WTC11 (cell line): ENCODE results near the gene SYNDIG1. TPM values are rescaled to one million over a fixed set of nuclear protein-coding genes. Genes with fewer than 3 reads are reported as not detected.

Experiments used
- ATAC-seq: fragments of 200-7000 bp; cut with Tn5 transposase; 2 replicates; pipeline ENCODE4 v1.10.0; 2021; ENCODE audit warnings: mild to moderate bottlenecking, moderate library complexity
- CTCF ChIA-PET: fragments of 300-600 bp; sonication (Branson Sonifier 250); formaldehyde crosslinking; loops from one replicate; lab custom pipeline; 2021; ENCODE audit warnings: antibody characterized with exemption; lab: Charles Lee
- POLR2A ChIA-PET: fragments of 350-600 bp; sonication (Branson Sonifier 250); formaldehyde crosslinking; loops from one replicate; lab custom pipeline; 2021; ENCODE audit warnings: antibody characterized with exemption; lab: Charles Lee
- DNase-seq: peaks from one replicate; pipeline ENCODE4 v3.0.0; 2021; ENCODE audit warnings: low spot score
- H3K27ac Mint-ChIP-seq: 2 replicates; pipeline ENCODE4 v1.8.0; 2021; ENCODE audit warnings: mixed read lengths
- H3K27me3 Mint-ChIP-seq: 2 replicates; pipeline ENCODE4 v1.8.0; 2021; ENCODE audit warnings: low read depth, mild to moderate bottlenecking, moderate library complexity, mixed read lengths
- H3K36me3 Mint-ChIP-seq: 2 replicates; pipeline ENCODE4 v1.8.0; 2021; ENCODE audit warnings: mixed read lengths
- H3K4me1 Mint-ChIP-seq: 2 replicates; pipeline ENCODE4 v1.8.0; 2022; ENCODE audit warnings: mixed read lengths
- H3K4me3 Mint-ChIP-seq: 2 replicates; pipeline ENCODE4 v1.8.0; 2021; ENCODE audit warnings: mild to moderate bottlenecking, moderate library complexity, mixed read lengths
- H3K9me3 Mint-ChIP-seq: 2 replicates; pipeline ENCODE4 v1.8.0; 2021; ENCODE audit warnings: mixed read lengths
- CREB1 ChIP-seq: sonication (generic); formaldehyde crosslinking; IDR thresholded peaks from 2 replicates; pipeline ENCODE4 v1.8.0; 2023; ENCODE audit warnings: mild to moderate bottlenecking, missing genetic modification reagents
- ERG ChIP-seq: fragments of 250-450 bp; sonication (Bioruptor Pico); IDR thresholded peaks from 2 replicates; pipeline ENCODE4 v1.8.0; 2021; ENCODE audit warnings: mild to moderate bottlenecking
- FOXK1 ChIP-seq: sonication (generic); formaldehyde crosslinking; IDR thresholded peaks from 2 replicates; pipeline ENCODE4 v1.8.0; 2022; ENCODE audit warnings: mild to moderate bottlenecking, moderate library complexity, missing genetic modification reagents
- GABPB1 ChIP-seq: sonication (generic); formaldehyde crosslinking; IDR thresholded peaks from 2 replicates; pipeline ENCODE4 v1.8.1; 2023; ENCODE audit warnings: mild to moderate bottlenecking, missing genetic modification reagents
- HMGA2 ChIP-seq: fragments of 250-450 bp; sonication (Bioruptor Pico); IDR thresholded peaks from 2 replicates; pipeline ENCODE4 v1.4.0; 2021; ENCODE audit warnings: mild to moderate bottlenecking, moderate library complexity
- MYBL2 ChIP-seq: sonication (generic); formaldehyde crosslinking; IDR thresholded peaks from 2 replicates; pipeline ENCODE4 v1.8.1; 2023; ENCODE audit warnings: mild to moderate bottlenecking, moderate library complexity, missing genetic modification reagents
- NFE2L1 ChIP-seq: sonication (generic); formaldehyde crosslinking; IDR thresholded peaks from 2 replicates; pipeline ENCODE4 v1.8.1; 2023; ENCODE audit warnings: missing genetic modification reagents
- OVOL2 ChIP-seq: fragments of 250-450 bp; sonication (Bioruptor Pico); IDR thresholded peaks from 2 replicates; pipeline ENCODE4 v1.9.0; 2021; ENCODE audit warnings: mild to moderate bottlenecking, borderline replicate concordance
- PRDM15 ChIP-seq: sonication (generic); formaldehyde crosslinking; IDR thresholded peaks from 2 replicates; pipeline ENCODE4 v1.8.0; 2022; ENCODE audit warnings: missing genetic modification reagents
- SP1 ChIP-seq: sonication (generic); formaldehyde crosslinking; conservative IDR thresholded peaks from 2 replicates; pipeline ENCODE4 v1.8.1; 2022; ENCODE audit warnings: missing genetic modification reagents
- ZBTB21 ChIP-seq: sonication (generic); formaldehyde crosslinking; IDR thresholded peaks from 2 replicates; pipeline ENCODE4 v1.8.1; 2023; ENCODE audit warnings: mild to moderate bottlenecking, missing genetic modification reagents, borderline replicate concordance
- ZNF232 ChIP-seq: sonication (generic); formaldehyde crosslinking; IDR thresholded peaks from 2 replicates; pipeline ENCODE4 v1.8.0; 2022; ENCODE audit warnings: mild to moderate bottlenecking, missing genetic modification reagents
- ZNF281 ChIP-seq: sonication (generic); formaldehyde crosslinking; IDR thresholded peaks from 2 replicates; pipeline ENCODE4 v1.8.0; 2023; ENCODE audit warnings: mild to moderate bottlenecking, missing genetic modification reagents
- ZNF416 ChIP-seq: fragments of 250-450 bp; sonication (Bioruptor Pico); IDR thresholded peaks from 2 replicates; pipeline ENCODE4 v1.9.0; 2021; ENCODE audit warnings: mild to moderate bottlenecking, inconsistent platforms
- total RNA-seq: library from RNA; stranded (reverse); gene quantifications from 3 replicates; pipeline ENCODE4 v1.2.3, GENCODE V29; 2021
- TF ChIP-seq, protein P1 (sequence below): fragments of 250-450 bp; sonication (Bioruptor Pico); IDR thresholded peaks from 2 replicates; pipeline ENCODE4 v1.9.0; 2021; ENCODE audit warnings: mild to moderate bottlenecking
- TF ChIP-seq, protein P2 (sequence below): fragments of 250-450 bp; sonication (Bioruptor Pico); IDR thresholded peaks from 2 replicates; pipeline ENCODE4 v1.9.0; 2021; ENCODE audit warnings: mild to moderate bottlenecking, borderline replicate concordance
- TF ChIP-seq, protein P3 (sequence below): sonication (generic); formaldehyde crosslinking; IDR thresholded peaks from 2 replicates; pipeline ENCODE4 v1.8.0; 2022; ENCODE audit warnings: mild to moderate bottlenecking, missing genetic modification reagents
- TF ChIP-seq, protein P4 (sequence below): sonication (generic); formaldehyde crosslinking; IDR thresholded peaks from 2 replicates; pipeline ENCODE4 v1.8.0; 2023; ENCODE audit warnings: missing genetic modification reagents

The SYNDIG1 gene
- total RNA-seq, 1 experiment from 2014 or later, result 6.4 TPM

GRCh38 chr20:24580006-24580405 lies 110.6 kb downstream of the SYNDIG1 start:
- no peaks in the 10 kb centered on the region for H3K4me1 Mint-ChIP-seq
- ChIA-PET CTCF (no interaction called here), POLR2A (no interaction called here)
- ATAC-seq (no peak), DNase-seq (no peak)
- H3K36me3 Mint-ChIP-seq, result no peaks in the 10 kb centered on the region
- H3K9me3 Mint-ChIP-seq, result no peaks in the 10 kb centered on the region
- no peak overlapping the region for H3K4me3 Mint-ChIP-seq
- H3K27me3 Mint-ChIP-seq, result no peaks in the 10 kb centered on the region
- no peak for TF ChIP-seq ZBTB21 (CRISPR knock-in tag)
- TF ChIP-seq OVOL2 (CRISPR knock-in tag), result no peak
- TF ChIP-seq, protein P1, sequence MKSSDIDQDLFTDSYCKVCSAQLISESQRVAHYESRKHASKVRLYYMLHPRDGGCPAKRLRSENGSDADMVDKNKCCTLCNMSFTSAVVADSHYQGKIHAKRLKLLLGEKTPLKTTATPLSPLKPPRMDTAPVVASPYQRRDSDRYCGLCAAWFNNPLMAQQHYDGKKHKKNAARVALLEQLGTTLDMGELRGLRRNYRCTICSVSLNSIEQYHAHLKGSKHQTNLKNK (CRISPR knock-in tag), result no peak
- TF ChIP-seq MYBL2 (CRISPR knock-in tag), result no peak
- TF ChIP-seq, protein P2, sequence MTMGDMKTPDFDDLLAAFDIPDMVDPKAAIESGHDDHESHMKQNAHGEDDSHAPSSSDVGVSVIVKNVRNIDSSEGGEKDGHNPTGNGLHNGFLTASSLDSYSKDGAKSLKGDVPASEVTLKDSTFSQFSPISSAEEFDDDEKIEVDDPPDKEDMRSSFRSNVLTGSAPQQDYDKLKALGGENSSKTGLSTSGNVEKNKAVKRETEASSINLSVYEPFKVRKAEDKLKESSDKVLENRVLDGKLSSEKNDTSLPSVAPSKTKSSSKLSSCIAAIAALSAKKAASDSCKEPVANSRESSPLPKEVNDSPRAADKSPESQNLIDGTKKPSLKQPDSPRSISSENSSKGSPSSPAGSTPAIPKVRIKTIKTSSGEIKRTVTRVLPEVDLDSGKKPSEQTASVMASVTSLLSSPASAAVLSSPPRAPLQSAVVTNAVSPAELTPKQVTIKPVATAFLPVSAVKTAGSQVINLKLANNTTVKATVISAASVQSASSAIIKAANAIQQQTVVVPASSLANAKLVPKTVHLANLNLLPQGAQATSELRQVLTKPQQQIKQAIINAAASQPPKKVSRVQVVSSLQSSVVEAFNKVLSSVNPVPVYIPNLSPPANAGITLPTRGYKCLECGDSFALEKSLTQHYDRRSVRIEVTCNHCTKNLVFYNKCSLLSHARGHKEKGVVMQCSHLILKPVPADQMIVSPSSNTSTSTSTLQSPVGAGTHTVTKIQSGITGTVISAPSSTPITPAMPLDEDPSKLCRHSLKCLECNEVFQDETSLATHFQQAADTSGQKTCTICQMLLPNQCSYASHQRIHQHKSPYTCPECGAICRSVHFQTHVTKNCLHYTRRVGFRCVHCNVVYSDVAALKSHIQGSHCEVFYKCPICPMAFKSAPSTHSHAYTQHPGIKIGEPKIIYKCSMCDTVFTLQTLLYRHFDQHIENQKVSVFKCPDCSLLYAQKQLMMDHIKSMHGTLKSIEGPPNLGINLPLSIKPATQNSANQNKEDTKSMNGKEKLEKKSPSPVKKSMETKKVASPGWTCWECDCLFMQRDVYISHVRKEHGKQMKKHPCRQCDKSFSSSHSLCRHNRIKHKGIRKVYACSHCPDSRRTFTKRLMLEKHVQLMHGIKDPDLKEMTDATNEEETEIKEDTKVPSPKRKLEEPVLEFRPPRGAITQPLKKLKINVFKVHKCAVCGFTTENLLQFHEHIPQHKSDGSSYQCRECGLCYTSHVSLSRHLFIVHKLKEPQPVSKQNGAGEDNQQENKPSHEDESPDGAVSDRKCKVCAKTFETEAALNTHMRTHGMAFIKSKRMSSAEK (CRISPR knock-in tag), result no peak
- no peak for TF ChIP-seq ZNF416 (CRISPR knock-in tag)
- no peak for TF ChIP-seq PRDM15 (CRISPR knock-in tag)
- TF ChIP-seq ERG (CRISPR knock-in tag), result no peak
- TF ChIP-seq SP1 (CRISPR knock-in tag), result no peak
- no peak for TF ChIP-seq ZNF232 (CRISPR knock-in tag)
- TF ChIP-seq, protein P3, sequence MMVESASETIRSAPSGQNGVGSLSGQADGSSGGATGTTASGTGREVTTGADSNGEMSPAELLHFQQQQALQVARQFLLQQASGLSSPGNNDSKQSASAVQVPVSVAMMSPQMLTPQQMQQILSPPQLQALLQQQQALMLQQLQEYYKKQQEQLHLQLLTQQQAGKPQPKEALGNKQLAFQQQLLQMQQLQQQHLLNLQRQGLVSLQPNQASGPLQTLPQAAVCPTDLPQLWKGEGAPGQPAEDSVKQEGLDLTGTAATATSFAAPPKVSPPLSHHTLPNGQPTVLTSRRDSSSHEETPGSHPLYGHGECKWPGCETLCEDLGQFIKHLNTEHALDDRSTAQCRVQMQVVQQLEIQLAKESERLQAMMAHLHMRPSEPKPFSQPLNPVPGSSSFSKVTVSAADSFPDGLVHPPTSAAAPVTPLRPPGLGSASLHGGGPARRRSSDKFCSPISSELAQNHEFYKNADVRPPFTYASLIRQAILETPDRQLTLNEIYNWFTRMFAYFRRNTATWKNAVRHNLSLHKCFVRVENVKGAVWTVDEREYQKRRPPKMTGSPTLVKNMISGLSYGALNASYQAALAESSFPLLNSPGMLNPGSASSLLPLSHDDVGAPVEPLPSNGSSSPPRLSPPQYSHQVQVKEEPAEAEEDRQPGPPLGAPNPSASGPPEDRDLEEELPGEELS (CRISPR knock-in tag), result no peak
- TF ChIP-seq NFE2L1 (CRISPR knock-in tag), result no peak
- TF ChIP-seq HMGA2, result no peak
- H3K27ac Mint-ChIP-seq, result no peak overlapping the region

DNA sequence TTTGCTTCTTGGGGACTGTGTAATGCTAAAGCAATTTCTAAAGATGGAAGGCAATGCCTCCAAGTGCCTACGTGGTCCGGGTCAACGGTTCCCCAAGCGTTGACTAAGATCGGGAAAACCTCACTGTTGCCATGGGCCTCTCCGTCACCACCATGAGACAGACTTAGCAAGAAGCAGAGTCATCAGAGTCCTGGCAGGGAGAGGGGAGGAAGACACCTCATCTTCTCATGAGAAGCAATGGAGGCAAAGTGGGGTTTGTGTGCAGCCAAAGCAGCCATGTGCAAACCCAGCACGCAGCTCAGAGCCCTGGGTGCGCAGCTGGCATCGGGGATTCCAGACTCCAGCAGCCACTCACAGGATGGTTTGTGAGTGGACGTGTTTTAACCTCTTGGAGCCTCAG lies 111.4 kb downstream of the SYNDIG1 start:
- Mint-ChIP-seq H3K27me3 (no peaks in the 10 kb centered on the region), H3K4me3 (no peak overlapping the region), H3K9me3 (no peaks in the 10 kb centered on the region), H3K36me3 (no peaks in the 10 kb centered on the region), H3K4me1 (no peaks in the 10 kb centered on the region), H3K27ac (no peak overlapping the region)
- ChIA-PET CTCF (no interaction called here), POLR2A (no interaction called here)
- DNase-seq, result no peak
- ATAC-seq, result no peak
- TF ChIP-seq, protein P4, sequence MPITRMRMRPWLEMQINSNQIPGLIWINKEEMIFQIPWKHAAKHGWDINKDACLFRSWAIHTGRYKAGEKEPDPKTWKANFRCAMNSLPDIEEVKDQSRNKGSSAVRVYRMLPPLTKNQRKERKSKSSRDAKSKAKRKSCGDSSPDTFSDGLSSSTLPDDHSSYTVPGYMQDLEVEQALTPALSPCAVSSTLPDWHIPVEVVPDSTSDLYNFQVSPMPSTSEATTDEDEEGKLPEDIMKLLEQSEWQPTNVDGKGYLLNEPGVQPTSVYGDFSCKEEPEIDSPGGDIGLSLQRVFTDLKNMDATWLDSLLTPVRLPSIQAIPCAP (CRISPR knock-in tag), result no peak
- TF ChIP-seq CREB1 (CRISPR knock-in tag) (no peak), FOXK1 (CRISPR knock-in tag) (no peak), GABPB1 (CRISPR knock-in tag) (no peak), ZNF281 (no peak)
